ENCODE results near the gene TGIF2.
A peak's percentile ranks its signal among the peaks of the same experiment; 100 is the strongest.
"Not testable (repeated sequence)": the region's sequence is repeated elsewhere in the genome, so short reads cannot be mapped to it uniquely, and the experiment has no call there.

The TGIF2 gene

GRCh38 chr20:36620917-36621316 is 47.5 kb downstream of the TGIF2 start:
- no peak for DNase-seq

GRCh38 chr20:36623444-36623843 is 50.0 kb downstream of the TGIF2 start:
- no peak for DNase-seq

- DNase-seq, result no peak
Observed at GRCh38 chr20:36624068-36624943, 50.9 kb downstream of the TGIF2 start.

- no peak for DNase-seq
Observed at GRCh38 chr20:36624944-36625324, 51.5 kb downstream of the TGIF2 start.

GRCh38 chr20:36628076-36628475 is 54.7 kb downstream of the TGIF2 start:
- no peak for DNase-seq

GRCh38 chr20:36629719-36630681 is 56.6 kb downstream of the TGIF2 start:
- peak; percentile 69 for DNase-seq

GRCh38 chr20:36631646-36632045 is 58.2 kb downstream of the TGIF2 start:
- DNase-seq, result no peak

GRCh38 chr20:36632147-36632486 is 58.7 kb downstream of the TGIF2 start:
- DNase-seq, result no peak

- no peak for DNase-seq
Observed at GRCh38 chr20:36632487-36633284, 59.3 kb downstream of the TGIF2 start.

GRCh38 chr20:36633285-36633772 is 59.9 kb downstream of the TGIF2 start:
- no peak for DNase-seq

- DNase-seq, result no peak
Observed at GRCh38 chr20:36634342-36634741, 60.9 kb downstream of the TGIF2 start.

- not testable (repeated sequence) for DNase-seq
Observed at GRCh38 chr20:36638876-36639400, 65.5 kb downstream of the TGIF2 start.

- DNase-seq, result no peak
Observed at GRCh38 chr20:36641506-36641843, 68.1 kb downstream of the TGIF2 start.

- DNase-seq, result no peak
Observed at GRCh38 chr20:36642136-36642535, 68.7 kb downstream of the TGIF2 start.

Measured in activated CD4-positive, alpha-beta T cell treated with anti-CD3 and anti-CD28 coated beads, Interleukin-2, amount 50 U/mL, for 16 hours (primary cell).